Non-pigmented ciliary epithelial cell (primary cell): ENCODE data around the gene PAGE3.

Source experiments
- DNase-seq: peaks from one replicate; pipeline ENCODE4 v3.0.0-alpha.2; 2010; ENCODE audit warnings: low read depth

PAGE3 gene, protein sequence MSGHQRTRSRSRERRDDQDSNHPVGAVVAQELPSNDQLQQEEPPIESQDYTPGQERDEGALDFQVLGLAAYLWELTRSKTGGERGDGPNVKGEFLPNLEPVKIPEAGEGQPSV

GRCh38 chrX:55264816-55265215, at the start of gene PAGE3:
Gene PAGE3 (minus strand): TSS chrX:55264916. CDS start chrX:55263903, 1,013 bp downstream.
- no peak for DNase-seq

GRCh38 chrX:55312655-55313054, 47.9 kb upstream of the PAGE3 start:
- no peak for DNase-seq

DNA sequence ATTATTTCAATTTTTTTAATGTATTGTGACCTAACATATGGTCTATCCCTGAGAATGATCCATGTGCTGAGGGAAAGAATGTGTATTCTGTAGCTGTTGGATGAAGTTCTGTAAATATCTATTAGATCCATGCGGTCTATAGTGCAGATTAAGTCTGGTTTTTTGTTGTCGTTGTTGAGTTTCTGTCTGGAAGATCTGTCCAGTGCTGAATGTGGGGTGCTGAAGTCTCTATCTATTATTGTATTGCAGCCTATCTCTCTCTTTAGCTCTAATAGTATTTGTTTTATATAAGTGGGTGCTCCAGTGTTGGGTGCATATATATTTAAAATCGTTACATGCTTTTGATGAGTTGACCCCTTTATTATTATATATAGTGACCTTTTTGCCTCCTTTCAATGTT, 26.2 kb upstream of the PAGE3 start:
- DNase-seq: no peak

DNA sequence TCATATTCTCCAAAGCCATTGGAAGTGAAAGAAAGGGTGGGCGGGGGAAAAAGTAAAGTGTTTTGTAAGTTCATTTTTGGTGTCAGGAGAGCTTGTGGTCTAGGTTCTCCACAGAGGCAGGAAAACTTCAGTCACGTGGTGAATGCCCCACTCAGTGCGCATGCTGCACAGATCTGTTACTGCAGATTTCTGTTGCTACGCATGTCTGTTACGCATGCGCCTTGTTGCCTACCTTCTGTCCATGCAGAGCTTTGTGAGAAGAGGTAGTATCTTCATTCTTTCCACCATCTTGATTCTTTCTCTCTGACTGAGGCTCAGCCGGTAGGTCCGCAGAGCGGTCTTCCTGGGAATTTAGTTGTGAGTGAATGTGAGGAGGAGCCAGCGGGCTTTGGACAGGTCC, 15.1 kb upstream of the PAGE3 start:
- DNase-seq: no peak

DNA sequence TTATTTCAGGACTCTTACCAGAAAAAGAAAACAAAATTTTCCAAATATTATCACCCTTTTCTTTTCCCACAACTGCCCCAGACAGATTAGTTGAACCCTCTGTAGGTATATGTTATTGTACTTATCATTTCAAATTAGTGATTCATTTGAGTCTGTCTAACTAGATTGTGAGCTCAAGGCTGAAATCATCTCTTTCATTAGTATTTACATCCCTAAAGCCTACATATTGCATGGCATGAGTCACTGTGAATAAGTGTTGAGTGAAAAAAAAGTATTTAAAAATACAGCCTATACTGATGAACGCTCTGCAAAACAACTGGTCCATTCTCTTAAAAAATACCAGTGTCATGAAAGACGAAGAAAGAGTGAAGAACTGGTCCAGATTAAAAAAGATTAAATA, 3.9 kb downstream of the PAGE3 start:
- DNase-seq: no peak

GRCh38 chrX:55253528-55253927, 11.2 kb downstream of the PAGE3 start:
- no peak for DNase-seq

- no peak for DNase-seq
Measured at GRCh38 chrX:55240788-55241340, 23.9 kb downstream of the PAGE3 start.

- DNase-seq: no peak
Measured at GRCh38 chrX:55220119-55220794, 44.5 kb downstream of the PAGE3 start, which contains the start of gene PAGE5. Gene PAGE5 (plus strand): TSS chrX:55220346. CDS start chrX:55221383, 1,037 bp downstream.

- DNase-seq: no peak
Measured at GRCh38 chrX:55213381-55213780, 51.3 kb downstream of the PAGE3 start.

DNA sequence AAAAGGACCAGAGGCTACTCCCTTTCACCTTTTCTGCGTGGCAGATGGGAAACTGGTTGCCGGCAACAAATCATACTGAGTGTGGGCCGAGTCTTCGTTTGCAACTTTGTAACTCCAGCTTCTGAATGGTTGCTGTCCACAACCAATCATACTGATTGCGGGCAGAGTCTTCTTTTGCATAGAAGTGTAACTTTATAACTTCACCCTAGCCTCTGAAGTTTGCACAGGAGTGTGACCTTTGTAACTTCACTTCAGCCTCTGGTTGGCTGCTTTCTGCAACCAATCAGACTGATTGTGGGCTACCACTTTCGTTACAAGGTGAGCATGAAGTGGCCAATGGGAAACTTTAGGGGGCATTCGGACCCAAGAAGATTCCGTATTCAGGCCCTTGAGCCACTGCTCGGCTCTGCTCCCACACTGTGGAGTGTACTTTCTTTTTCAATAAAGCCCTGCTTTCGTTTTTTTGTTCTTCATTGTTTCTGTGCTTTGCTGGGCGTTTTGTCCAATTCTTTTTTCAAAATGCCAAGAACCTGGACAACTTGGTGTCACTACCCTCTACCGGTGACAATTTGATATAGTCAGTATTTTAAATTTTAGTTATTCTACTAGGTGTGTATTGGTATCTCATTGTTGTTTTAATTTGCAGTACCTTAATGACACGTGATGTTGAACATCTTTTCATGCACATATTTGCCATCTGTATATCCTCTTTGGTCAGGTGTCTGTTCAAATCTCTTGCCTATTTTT, 53.6 kb downstream of the PAGE3 start:
- no peak for DNase-seq
